Neural cell (in vitro differentiated cells): ENCODE data around the gene RPS6KA5. TPM values are rescaled to one million over a fixed set of nuclear protein-coding genes. Genes with fewer than 3 reads are reported as not detected.

Experiments
- H2AFZ ChIP-seq: fragments of 200-600, 300-800 bp; sonication (generic), shearing (Covaris generic); 2 replicates; pipeline ENCODE4 v1.6.0; 2014; ENCODE audit warnings: low read depth, mild to moderate bottlenecking, antibody characterized with exemption, low read length, moderate library complexity
- H3F3A ChIP-seq: fragments of 200-600 bp; shearing (Covaris generic); 2 replicates; pipeline ENCODE4 v1.6.1; 2016; ENCODE audit warnings: mild to moderate bottlenecking, moderate library complexity, mixed read lengths, antibody characterized with exemption, low read length; ENCODE audit not compliant: insufficient read depth, poor library complexity, severe bottlenecking
- H3K27ac ChIP-seq: fragments of 200-600, 300-800 bp; sonication (generic), shearing (Covaris generic); 2 replicates; pipeline ENCODE4 v1.5.1; 2014; ENCODE audit warnings: mild to moderate bottlenecking, low read length, moderate library complexity
- H3K27me3 ChIP-seq: fragments of 300-800, 200-600 bp; sonication (generic), shearing (Covaris generic); 2 replicates; pipeline ENCODE4 v1.6.0; 2014; ENCODE audit warnings: mild to moderate bottlenecking, low read depth, low read length, moderate library complexity; ENCODE audit not compliant: insufficient read depth
- H3K36me3 ChIP-seq: fragments of 300-800, 200-600 bp; sonication (generic), shearing (Covaris generic); 2 replicates; pipeline ENCODE4 v1.5.1; 2014; ENCODE audit warnings: mild to moderate bottlenecking, antibody characterized with exemption, low read length, moderate library complexity; ENCODE audit not compliant: insufficient read depth
- H3K4me2 ChIP-seq: fragments of 300-800, 200-600 bp; sonication (generic), shearing (Covaris generic); 2 replicates; pipeline ENCODE4 v1.6.0; 2014; ENCODE audit warnings: mild to moderate bottlenecking, low read length
- H3K4me3 ChIP-seq: fragments of 300-800, 200-600 bp; sonication (generic), shearing (Covaris generic); 2 replicates; pipeline ENCODE4 v1.5.1; 2014; ENCODE audit warnings: mild to moderate bottlenecking, low read length, moderate library complexity
- H3K79me2 ChIP-seq: fragments of 200-600 bp; shearing (Covaris generic); replicated peaks from 2 replicates; pipeline ENCODE4 v1.6.0; 2014; ENCODE audit warnings: mild to moderate bottlenecking, low read length, moderate library complexity; ENCODE audit not compliant: insufficient read depth
- H3K9ac ChIP-seq: fragments of 300-800, 200-600 bp; sonication (generic), shearing (Covaris generic); 2 replicates; pipeline ENCODE4 v1.6.1; 2016; ENCODE audit warnings: mild to moderate bottlenecking, low read length, mixed read lengths
- H3K9me2 ChIP-seq: fragments of 200-600 bp; shearing (Covaris generic); 2 replicates; pipeline ENCODE4 v1.6.1; 2016; ENCODE audit warnings: mild to moderate bottlenecking, low read length, mixed read lengths; ENCODE audit not compliant: insufficient read depth
- H3K9me3 ChIP-seq: fragments of 200-600, 300-800 bp; sonication (generic), shearing (Covaris generic); 2 replicates; pipeline ENCODE4 v1.6.1; 2016; ENCODE audit warnings: mild to moderate bottlenecking, mixed run types, low read length, moderate library complexity, mixed read lengths
- H4K20me1 ChIP-seq: fragments of 200-600 bp; shearing (Covaris generic); 2 replicates; pipeline ENCODE4 v1.6.1; 2016; ENCODE audit warnings: mild to moderate bottlenecking, mixed run types; ENCODE audit not compliant: insufficient read depth
- EP300 ChIP-seq: fragments of 450-650 bp; conservative IDR thresholded peaks from 2 replicates; pipeline ENCODE4 v1.6.1; 2014; ENCODE audit warnings: antibody characterized with exemption, mild to moderate bottlenecking, moderate library complexity; ENCODE audit not compliant: poor library complexity, severe bottlenecking
- EZH2 ChIP-seq: fragments of 200-600, 300-800 bp; shearing (Covaris generic), sonication (generic); IDR thresholded peaks from 2 replicates; pipeline ENCODE4 v1.6.1; 2014; ENCODE audit warnings: antibody characterized with exemption, low read length, borderline replicate concordance, mild to moderate bottlenecking; ENCODE audit not compliant: insufficient read depth, poor library complexity, severe bottlenecking
- MXI1 ChIP-seq: fragments of 450-650 bp; conservative IDR thresholded peaks from 2 replicates; pipeline ENCODE4 v1.6.1; 2014; ENCODE audit warnings: antibody characterized with exemption, mild to moderate bottlenecking; ENCODE audit not compliant: poor library complexity, severe bottlenecking
- POLR2AphosphoS5 ChIP-seq: IDR thresholded peaks from 2 replicates; pipeline ENCODE4 v1.6.1; 2012
- RAD21 ChIP-seq: fragments of 450-650 bp; conservative IDR thresholded peaks from 2 replicates; pipeline ENCODE4 v1.6.1; 2014; ENCODE audit warnings: antibody characterized with exemption, mild to moderate bottlenecking, moderate library complexity
- REST ChIP-seq: IDR thresholded peaks from 2 replicates; pipeline ENCODE4 v1.6.1; 2012; ENCODE audit warnings: borderline replicate concordance
- SMC3 ChIP-seq: fragments of 450-650 bp; conservative IDR thresholded peaks from 2 replicates; pipeline ENCODE4 v1.6.1; 2014; ENCODE audit warnings: antibody characterized with exemption, mild to moderate bottlenecking, moderate library complexity; ENCODE audit not compliant: poor library complexity
- TAF1 ChIP-seq: IDR thresholded peaks from 2 replicates; pipeline ENCODE4 v1.6.1; 2012; ENCODE audit warnings: low read depth
- polyA plus RNA-seq: library from polyadenylated mRNA; depleted of rRNA; stranded (reverse); fragments of >200 nt; gene quantifications from 2 replicates; pipeline ENCODE4 v1.2.3, GENCODE V29; 2014
- TF ChIP-seq, protein P1 (sequence below): fragments of 450-650 bp; IDR thresholded peaks from 2 replicates; pipeline ENCODE4 v1.5.1; 2014; ENCODE audit warnings: antibody characterized with exemption, mild to moderate bottlenecking, moderate library complexity; ENCODE audit not compliant: poor library complexity, severe bottlenecking

The RPS6KA5 gene
- polyA plus RNA-seq, 1 donor from 2014 or later: 6.3 TPM

- no peaks in the 10 kb centered on the region for H3K9me2 ChIP-seq
- H3K27ac ChIP-seq: no peak overlapping the region
- H3K36me3 ChIP-seq: no peaks in the 10 kb centered on the region
- H2AFZ ChIP-seq: no peak overlapping the region
- H3K4me2 ChIP-seq: no peak overlapping the region
- no peak overlapping the region for H3K9ac ChIP-seq
- no peaks in the 10 kb centered on the region for H3K27me3 ChIP-seq
- TF ChIP-seq SMC3: no peak
- TF ChIP-seq, protein P1, sequence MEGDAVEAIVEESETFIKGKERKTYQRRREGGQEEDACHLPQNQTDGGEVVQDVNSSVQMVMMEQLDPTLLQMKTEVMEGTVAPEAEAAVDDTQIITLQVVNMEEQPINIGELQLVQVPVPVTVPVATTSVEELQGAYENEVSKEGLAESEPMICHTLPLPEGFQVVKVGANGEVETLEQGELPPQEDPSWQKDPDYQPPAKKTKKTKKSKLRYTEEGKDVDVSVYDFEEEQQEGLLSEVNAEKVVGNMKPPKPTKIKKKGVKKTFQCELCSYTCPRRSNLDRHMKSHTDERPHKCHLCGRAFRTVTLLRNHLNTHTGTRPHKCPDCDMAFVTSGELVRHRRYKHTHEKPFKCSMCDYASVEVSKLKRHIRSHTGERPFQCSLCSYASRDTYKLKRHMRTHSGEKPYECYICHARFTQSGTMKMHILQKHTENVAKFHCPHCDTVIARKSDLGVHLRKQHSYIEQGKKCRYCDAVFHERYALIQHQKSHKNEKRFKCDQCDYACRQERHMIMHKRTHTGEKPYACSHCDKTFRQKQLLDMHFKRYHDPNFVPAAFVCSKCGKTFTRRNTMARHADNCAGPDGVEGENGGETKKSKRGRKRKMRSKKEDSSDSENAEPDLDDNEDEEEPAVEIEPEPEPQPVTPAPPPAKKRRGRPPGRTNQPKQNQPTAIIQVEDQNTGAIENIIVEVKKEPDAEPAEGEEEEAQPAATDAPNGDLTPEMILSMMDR: no peak
- TF ChIP-seq TAF1: no peak
- TF ChIP-seq REST: no peak
- TF ChIP-seq EP300: no peak
- TF ChIP-seq POLR2AphosphoS5: no peak
- no peak for TF ChIP-seq MXI1
- TF ChIP-seq RAD21: no peak
- no peak for TF ChIP-seq EZH2
- H3K4me3 ChIP-seq: no peak overlapping the region
- no peaks in the 10 kb centered on the region for H3K79me2 ChIP-seq
- H3F3A ChIP-seq: no peaks in the 10 kb centered on the region
- no peaks in the 10 kb centered on the region for H3K9me3 ChIP-seq
- H4K20me1 ChIP-seq: no peaks in the 10 kb centered on the region
Observed at GRCh38 chr14:91067186-91067585, 6.7 kb upstream of the RPS6KA5 start.

DNA sequence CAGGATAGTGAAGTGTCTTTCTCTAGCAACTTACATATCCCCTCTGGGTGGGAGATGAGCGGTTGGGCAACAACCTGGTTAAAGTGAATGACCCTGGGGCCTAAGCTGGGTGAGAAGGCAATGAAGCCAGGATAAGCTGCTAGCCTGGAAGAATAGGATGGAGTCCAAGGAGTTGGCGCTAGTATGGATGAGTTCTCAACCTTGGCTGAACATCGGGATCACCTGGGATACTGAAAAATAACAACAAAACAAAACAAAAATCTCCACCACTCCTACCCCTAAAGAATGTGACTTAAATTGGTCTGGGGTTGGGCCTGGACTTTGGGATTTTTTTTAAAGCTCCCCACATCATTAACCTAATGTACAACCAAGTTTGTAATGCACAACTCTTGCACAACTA lies 4.8 kb upstream of the RPS6KA5 start:
- Histone ChIP-seq H3K36me3 (no peaks in the 10 kb centered on the region), H2AFZ (no peak overlapping the region), H3K79me2 (no peaks in the 10 kb centered on the region), H3K9me3 (no peaks in the 10 kb centered on the region), H3K9me2 (no peaks in the 10 kb centered on the region), H3K27me3 (no peaks in the 10 kb centered on the region), H3F3A (no peaks in the 10 kb centered on the region), H3K27ac (no peak overlapping the region), H3K9ac (no peak overlapping the region), H3K4me3 (no peak overlapping the region), H4K20me1 (no peaks in the 10 kb centered on the region), H3K4me2 (no peak overlapping the region)
- TF ChIP-seq POLR2AphosphoS5 (no peak), REST (no peak), RAD21 (no peak), MXI1 (no peak), EP300 (no peak), TAF1 (no peak), EZH2 (no peak), SMC3 (no peak)
- TF ChIP-seq, protein P1: no peak
